ENCODE measurements around the gene AP1S1. TPM values are rescaled to one million over a fixed set of nuclear protein-coding genes. Genes with fewer than 3 reads are reported as not detected.

The AP1S1 gene
- total and polyA plus RNA-seq, 2 of the 13 experiments (the other 11 are each of a cell fraction or from before 2014, with no cell fraction given) = 57.5 to 68.1 TPM

DNA sequence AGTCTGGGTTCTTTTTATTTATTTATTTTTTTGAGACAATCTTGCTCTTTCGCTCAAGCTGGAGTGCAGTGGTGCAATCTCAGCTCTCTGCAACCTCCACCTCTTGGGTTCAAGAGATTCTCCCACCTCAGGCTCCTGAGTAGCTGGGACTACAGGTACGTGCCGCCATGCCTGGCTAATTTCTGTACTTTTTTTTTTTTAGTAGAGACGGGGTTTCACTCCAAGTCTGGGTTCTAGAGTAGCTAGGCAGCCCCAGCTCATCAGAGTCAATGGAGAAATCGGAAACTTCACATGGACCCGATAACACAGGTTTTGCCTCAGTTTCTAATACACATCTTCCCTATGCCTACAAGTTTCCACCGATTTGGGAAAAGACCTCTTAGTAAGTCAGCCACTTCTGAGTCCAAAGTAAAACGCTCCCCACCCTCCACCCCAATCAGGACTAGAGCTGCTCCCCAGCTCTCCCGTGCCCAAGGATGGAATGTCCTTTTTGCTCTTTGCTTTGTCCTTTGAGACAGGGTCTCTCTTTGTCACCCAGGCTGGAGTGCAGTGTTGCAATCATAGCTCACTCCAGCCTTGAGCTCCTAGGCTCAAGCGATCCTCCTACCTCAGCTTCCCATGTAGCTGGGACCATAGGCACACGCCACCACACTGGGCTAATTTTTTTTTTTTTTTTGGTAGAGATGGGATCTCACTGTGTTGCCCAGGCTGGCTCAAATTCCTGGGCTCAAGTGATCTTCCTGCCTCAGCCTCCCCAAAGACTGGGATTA is 31.2 kb upstream of the AP1S1 start (continued):
- peak; percentile 68 for TF ChIP-seq POLR2G (IDR thresholded peaks at IDR 0.05; ENCODE audit: low read depth, low read length)
- TF ChIP-seq XRCC5 (optimal IDR thresholded peaks at IDR 0.05; ENCODE audit: low read length) = peak; percentile 40
- peak; percentile 45 for TF ChIP-seq ZMYM4 (CRISPR knock-in tag; IDR thresholded peaks at IDR 0.05)
- peak; percentile 74 for TF ChIP-seq BCL6 (CRISPR knock-in tag; IDR thresholded peaks at IDR 0.05)
- no peak for TF ChIP-seq ZNF251 (CRISPR knock-in tag; IDR thresholded peaks at IDR 0.05)
- TF ChIP-seq ZFYVE20 (CRISPR knock-in tag; IDR thresholded peaks at IDR 0.05; ENCODE audit: borderline replicate concordance, low read depth) = no peak

GRCh38 chr7:101123703-101124068 is 30.6 kb upstream of the AP1S1 start:
- Histone ChIP-seq H3K27ac (ENCODE audit: extremely low read length, insufficient read depth, low read length) (peak overlapping the region; percentile 99), H2AFZ (ENCODE audit: low read length) (no peak overlapping the region), H3K4me1 (ENCODE audit: insufficient read depth, low read length) (peaks cover 86% of the 10 kb centered on the region), H3K4me3 (replicated peaks in 1 of 3; ENCODE audit: insufficient read depth in 1 of 3, low read depth in 2 of 3, low read length in 3 of 3) (peak overlapping the region in 2 of 3 experiments; percentile 30 to 68; a peak in 3 of 6 replicates), H3K9me3 (ENCODE audit: low read length) (no peaks in the 10 kb centered on the region), H3K36me3 (replicated peaks in 1 of 2; ENCODE audit: control insufficient read depth in 1 of 2, insufficient read depth in 2 of 2, low read length in 2 of 2) (peaks cover 0 to 8% of the 10 kb centered on the region in 2 experiments; a peak in 2 of 5 replicates), H3K27me3 (ENCODE audit: control insufficient read depth in 1 of 2, insufficient read depth in 2 of 2, low read length in 2 of 2) (no peaks in the 10 kb centered on the region; a peak in 1 of 5 replicates), H3K79me2 (ENCODE audit: insufficient read depth, low read length) (peaks cover 12% of the 10 kb centered on the region), H3K4me2 (ENCODE audit: low read depth, low read length) (peak overlapping the region; percentile 94), H3K9ac (ENCODE audit: insufficient read depth, low read depth, low read length) (peak overlapping the region; percentile 89), H4K20me1 (ENCODE audit: insufficient read depth, low read length) (peaks cover 17% of the 10 kb centered on the region; the same call in 1 of the 2 replicates)
- ChIA-PET POLR2A (interaction anchor here (0.8 to 4.1 kb wide), 16 partner anchors 11 to 249 kb away, joined by 4 to 68 read pairs (median 18); partner anchors contain the start of genes FIS1, PLOD3, SRRT and TRIM56), CTCF (ENCODE audit: low intra/inter-chr PET ratio, low total read pairs) (no interaction called here)
- BruUV-seq (replicated peaks) = no TSS peak
- DNase-seq (ENCODE audit: low spot score) = no peak
- no peak for ATAC-seq
- in situ Hi-C loops (cut with HindIII; ENCODE audit: extremely low pct_ligation_motif_present, low pct_unique_long_range_greater_than_20kb) = no loop called here
- 53% methylated on average over 3 of the region's 3 CpGs for WGBS (ENCODE audit: low lambda C conversion rate)
- intact Hi-C loops (cut with micrococcal nuclease; ENCODE audit: unreplicated experiment) = no loop called here
- no peak for FAIRE-seq
- TF ChIP-seq ZNF687 (CRISPR knock-in tag; IDR thresholded peaks at IDR 0.05) = peak; percentile 29
- 0 out of 2 replicates have a peak, but pooled peaks have one; percentile 14 for TF ChIP-seq ZNF460 (CRISPR knock-in tag; IDR thresholded peaks at IDR 0.05; ENCODE audit: borderline replicate concordance)
- no peak; the same call in 1 of the 2 replicates for TF ChIP-seq SALL1 (CRISPR knock-in tag; IDR thresholded peaks at IDR 0.05)
- TF ChIP-seq TCF12 (IDR thresholded peaks at IDR 0.05) = no peak
- 0 out of 2 replicates have a peak, but pooled peaks have one; percentile 14 for TF ChIP-seq TCF12 (CRISPR knock-in tag; IDR thresholded peaks at IDR 0.05)
- TF ChIP-seq POGZ (CRISPR knock-in tag; IDR thresholded peaks at IDR 0.05) = 0 out of 2 replicates have a peak, but pooled peaks have one; percentile 4
- no peak for TF ChIP-seq THAP8 (CRISPR knock-in tag; IDR thresholded peaks at IDR 0.05; ENCODE audit: borderline replicate concordance)
- TF ChIP-seq ZNF883 (CRISPR knock-in tag; IDR thresholded peaks at IDR 0.05; ENCODE audit: not compliant biosample characterization) = peak; percentile 65
- TF ChIP-seq, protein P1, sequence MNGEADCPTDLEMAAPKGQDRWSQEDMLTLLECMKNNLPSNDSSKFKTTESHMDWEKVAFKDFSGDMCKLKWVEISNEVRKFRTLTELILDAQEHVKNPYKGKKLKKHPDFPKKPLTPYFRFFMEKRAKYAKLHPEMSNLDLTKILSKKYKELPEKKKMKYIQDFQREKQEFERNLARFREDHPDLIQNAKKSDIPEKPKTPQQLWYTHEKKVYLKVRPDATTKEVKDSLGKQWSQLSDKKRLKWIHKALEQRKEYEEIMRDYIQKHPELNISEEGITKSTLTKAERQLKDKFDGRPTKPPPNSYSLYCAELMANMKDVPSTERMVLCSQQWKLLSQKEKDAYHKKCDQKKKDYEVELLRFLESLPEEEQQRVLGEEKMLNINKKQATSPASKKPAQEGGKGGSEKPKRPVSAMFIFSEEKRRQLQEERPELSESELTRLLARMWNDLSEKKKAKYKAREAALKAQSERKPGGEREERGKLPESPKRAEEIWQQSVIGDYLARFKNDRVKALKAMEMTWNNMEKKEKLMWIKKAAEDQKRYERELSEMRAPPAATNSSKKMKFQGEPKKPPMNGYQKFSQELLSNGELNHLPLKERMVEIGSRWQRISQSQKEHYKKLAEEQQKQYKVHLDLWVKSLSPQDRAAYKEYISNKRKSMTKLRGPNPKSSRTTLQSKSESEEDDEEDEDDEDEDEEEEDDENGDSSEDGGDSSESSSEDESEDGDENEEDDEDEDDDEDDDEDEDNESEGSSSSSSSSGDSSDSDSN (CRISPR knock-in tag; IDR thresholded peaks at IDR 0.05) = peak; percentile 5; the same call in 1 of the 2 replicates

Measured in HepG2 (cell line).